K562 (cell line): ENCODE data around the gene F13A1. TPM values are rescaled to one million over a fixed set of nuclear protein-coding genes. Genes with fewer than 3 reads are reported as not detected.

Experiments used
- ATAC-seq: fragments of 200-7000 bp; cut with Tn5 transposase; 3 replicates; pipeline ENCODE4 v1.9.1; 2020; ENCODE audit warnings: moderate library complexity
- BruUV-seq: library from RNA; stranded (reverse); fragments of 400-500 nt; replicated peaks from 2 replicates; lab custom pipeline; 2021; lab: Mats Ljungman, UMichigan
- CTCF ChIA-PET: fragments of 300-600 bp; formaldehyde crosslinking; extraction: SDS; loops from one replicate; lab custom pipeline; 2021; ENCODE audit warnings: low intra/inter-chr PET ratio; lab: Yijun Ruan, JAX
- POLR2A ChIA-PET: fragments of 300-600, 350-650 bp; sonication (Branson Sonifier 250); formaldehyde crosslinking; extraction: SDS; loops from one replicate; lab custom pipeline; 2021; ENCODE audit warnings: antibody characterized with exemption, inconsistent platforms; lab: Yijun Ruan, JAX
- DNase-seq, 4 experiments: peaks; one replicate each; pipeline versions ENCODE4 v3.0.0 to v3.0.0-alpha.2; 2011 to 2018; ENCODE audit warnings: low spot score in 3 of 4, mixed read lengths in 3 of 4; ENCODE audit errors: extremely low read depth in 1 of 4
- FAIRE-seq: peaks from 2 replicates; lab custom pipeline; 2011; peaks lifted over from hg19 to GRCh38; lab: Jason Lieb, UNC
- H2AFZ ChIP-seq: 2 replicates; pipeline ENCODE4 v1.6.0; 2011; ENCODE audit warnings: low read depth, low read length, control low read depth, inconsistent platforms
- H3K27ac ChIP-seq: fragments of 200-600 bp; 3 replicates; pipeline ENCODE4 v1.8.0; 2011; ENCODE audit warnings: low read depth, mild to moderate bottlenecking, control low read depth, inconsistent platforms, low read length, moderate library complexity, mixed read lengths; ENCODE audit errors: extremely low read depth
- H3K27me3 ChIP-seq, 2 experiments: fragments of 300-600 bp in 1 of 2; 2 replicates in 1 of 2; 3 replicates in 1 of 2; pipeline versions ENCODE4 v1.6.0 to v1.8.0; 2011; ENCODE audit warnings: inconsistent platforms in 2 of 2, low read length in 2 of 2, mild to moderate bottlenecking in 1 of 2, mixed read lengths in 1 of 2, moderate library complexity in 1 of 2; ENCODE audit not compliant: control insufficient read depth in 2 of 2, insufficient read depth in 2 of 2
- H3K36me3 ChIP-seq: fragments of 300-600 bp; 3 replicates; pipeline ENCODE4 v1.8.0; 2011; ENCODE audit warnings: mild to moderate bottlenecking, low read length, inconsistent platforms; ENCODE audit not compliant: control insufficient read depth, insufficient read depth
- H3K4me1 ChIP-seq, 2 experiments: fragments of 200-600 bp in 1 of 2; replicated peaks in 1 of 2; 2 replicates in 1 of 2; 3 replicates in 1 of 2; pipeline versions ENCODE4 v1.5.1 to v1.8.0; 2011; ENCODE audit warnings: inconsistent platforms in 2 of 2, low read length in 2 of 2, mild to moderate bottlenecking in 1 of 2, mixed read lengths in 1 of 2, moderate library complexity in 1 of 2; ENCODE audit not compliant: control insufficient read depth in 2 of 2, insufficient read depth in 2 of 2
- H3K4me2 ChIP-seq: 2 replicates; pipeline ENCODE4 v1.6.1; 2011; ENCODE audit warnings: low read length, control low read depth, inconsistent platforms, mixed read lengths; ENCODE audit not compliant: insufficient read depth
- H3K4me3 ChIP-seq: fragments of 200-600 bp; sonication (generic), shearing (Covaris generic); 2 replicates; pipeline ENCODE4 v1.5.1; 2016; ENCODE audit warnings: control low read depth, inconsistent platforms
- H3K79me2 ChIP-seq: fragments of 200-600 bp; 3 replicates; pipeline ENCODE4 v1.8.0; 2011; ENCODE audit warnings: low read length, inconsistent platforms; ENCODE audit not compliant: control insufficient read depth, insufficient read depth
- H3K9ac ChIP-seq, 2 experiments: 2 replicates each; pipeline versions ENCODE4 v1.6.0 to v1.6.1; 2011; ENCODE audit warnings: low read depth in 2 of 2, low read length in 2 of 2, control low read depth in 1 of 2, inconsistent platforms in 1 of 2, mild to moderate bottlenecking in 1 of 2, mixed read lengths in 1 of 2; ENCODE audit not compliant: insufficient read depth in 1 of 2
- H3K9me1 ChIP-seq: one replicate; pipeline ENCODE4 v1.6.0; 2011; ENCODE audit warnings: inconsistent platforms, mild to moderate bottlenecking, low read length, moderate library complexity; ENCODE audit not compliant: control insufficient read depth, insufficient read depth
- H3K9me3 ChIP-seq: replicated peaks from 2 replicates; pipeline ENCODE4 v1.5.1; 2011; ENCODE audit warnings: low read depth, low read length, inconsistent platforms; ENCODE audit not compliant: control insufficient read depth, insufficient read depth
- H4K20me1 ChIP-seq: replicated peaks from 2 replicates; pipeline ENCODE4 v1.6.1; 2011; ENCODE audit warnings: low read length, inconsistent platforms, mixed read lengths; ENCODE audit not compliant: control insufficient read depth, insufficient read depth
- CUX1 ChIP-seq: fragments of 200-800 bp; sonication (Bioruptor generic); IDR thresholded peaks from 2 replicates; pipeline ENCODE4 v1.6.1; 2016; ENCODE audit warnings: missing genetic modification characterization, missing compliant biosample characterization
- FOXK2 ChIP-seq, 2 experiments: fragments of 450-650 bp; IDR thresholded peaks in 1 of 2; conservative IDR thresholded peaks in 1 of 2; 2 replicates each; pipeline ENCODE4 v1.6.1; 2016; ENCODE audit warnings: low read depth in 2 of 2, mild to moderate bottlenecking in 1 of 2
- HDGF ChIP-seq: fragments of 450-650 bp; IDR thresholded peaks from 2 replicates; pipeline ENCODE4 v1.6.1; 2016
- HEY1 ChIP-seq: fragments of 250-450 bp; sonication (Bioruptor Pico); IDR thresholded peaks from 2 replicates; pipeline ENCODE4 v1.5.0; 2020; ENCODE audit warnings: mild to moderate bottlenecking, moderate library complexity, borderline replicate concordance
- HOXB6 ChIP-seq: fragments of 250-450 bp; sonication (Bioruptor Pico); IDR thresholded peaks from 2 replicates; pipeline ENCODE4 v1.5.1; 2022; ENCODE audit warnings: mild to moderate bottlenecking, borderline replicate concordance
- MAFG ChIP-seq: fragments of 450-650 bp; conservative IDR thresholded peaks from 2 replicates; pipeline ENCODE4 v1.6.1; 2016; ENCODE audit warnings: missing genetic modification characterization, missing compliant biosample characterization
- NFYB ChIP-seq: IDR thresholded peaks from 2 replicates; pipeline ENCODE4 v1.6.1; 2011; ENCODE audit warnings: mild to moderate bottlenecking, moderate library complexity; ENCODE audit not compliant: insufficient read length; ENCODE audit errors: extremely low read depth
- NONO ChIP-seq, 2 experiments: fragments of 200-400 bp in 1 of 2; fragments of 450-650 bp in 1 of 2; formaldehyde crosslinking in 1 of 2; IDR thresholded peaks; 2 replicates each; pipeline ENCODE4 v1.6.1; 2017; ENCODE audit warnings: low read depth in 2 of 2, mild to moderate bottlenecking in 2 of 2, moderate library complexity in 2 of 2, low read length in 1 of 2
- POLR2G ChIP-seq: fragments of 200-400 bp; formaldehyde crosslinking; IDR thresholded peaks from 2 replicates; pipeline ENCODE4 v1.6.1; 2017; ENCODE audit warnings: low read depth, mild to moderate bottlenecking, antibody characterized with exemption, low read length, moderate library complexity
- PRMT5 ChIP-seq: sonication (generic); formaldehyde crosslinking; IDR thresholded peaks from 2 replicates; pipeline ENCODE4 v1.5.0; 2020; ENCODE audit warnings: missing genetic modification reagents
- PYGO2 ChIP-seq: fragments of 450-650 bp; IDR thresholded peaks from 2 replicates; pipeline ENCODE4 v1.6.1; 2016; ENCODE audit warnings: mild to moderate bottlenecking, missing genetic modification characterization, moderate library complexity, missing compliant biosample characterization
- RHOXF2B ChIP-seq: fragments of 250-450 bp; sonication (Bioruptor Pico); conservative IDR thresholded peaks from 2 replicates; pipeline ENCODE4 v1.5.1; 2021
- TEAD2 ChIP-seq: fragments of 450-650 bp; IDR thresholded peaks from 2 replicates; pipeline ENCODE4 v1.6.1; 2016; ENCODE audit warnings: missing genetic modification characterization, control low read depth, missing compliant biosample characterization
- ZBED1 ChIP-seq: IDR thresholded peaks from 2 replicates; pipeline ENCODE4 v1.6.1; 2014
- ZC3H8 ChIP-seq: fragments of 450-650 bp; IDR thresholded peaks from 2 replicates; pipeline ENCODE4 v1.6.1; 2017
- ZNF263 ChIP-seq: sonication (generic); formaldehyde crosslinking; IDR thresholded peaks from 2 replicates; pipeline ENCODE4 v1.8.0; 2022; ENCODE audit warnings: mild to moderate bottlenecking, missing genetic modification reagents, borderline replicate concordance
- ZNF324 ChIP-seq: fragments of 250-450 bp; sonication (Bioruptor Pico); IDR thresholded peaks from 2 replicates; pipeline ENCODE4 v1.4.0; 2020; ENCODE audit warnings: mild to moderate bottlenecking
- ZNF778 ChIP-seq: fragments of 450-650 bp; formaldehyde crosslinking; IDR thresholded peaks from 2 replicates; pipeline ENCODE4 v1.4.0; 2020; ENCODE audit warnings: mild to moderate bottlenecking, moderate library complexity
- WGBS: fragments of 100-300 bp; shearing (Covaris generic); methylation state at CpG from one replicate; pipeline ENCODE4 v1.1.6; 2016; ENCODE audit warnings: low coverage, mixed read lengths; ENCODE audit not compliant: insufficient coverage; ENCODE audit errors: missing lambda C conversion rate; 5-methylcytosine and 5-hydroxymethylcytosine counted together
- in situ Hi-C: fragments of 300-500 bp; cut with MboI; formaldehyde crosslinking; loops from 4 replicates; pipeline ENCODE4 v1.15.0; 2018; ENCODE audit warnings: inconsistent platforms, mixed read lengths
- intact Hi-C: fragments of 100-400 bp; cut with micrococcal nuclease; formaldehyde crosslinking; loops from 2 replicates; pipeline ENCODE4 v1.14.2; 2022
- polyA plus RNA-seq, 8 experiments: library from polyadenylated mRNA; depleted of rRNA in 4 of 8; stranded (reverse) in 5 of 8; unstranded in 3 of 8; fragments of >200 nt; fragmentation: Nextera tagmentation in 2 of 8; fragmentation: Illumina TruSeq in 1 of 8; extraction: Ambion mirVana in 2 of 8; extraction: Trizol in 1 of 8; gene quantifications; 2 replicates each; pipeline versions ENCODE4 v1.2.1 to v1.2.3, GENCODE V29; 2011 to 2014; ENCODE audit warnings: inconsistent platforms in 1 of 8, missing spikeins in 1 of 8
- total RNA-seq, 7 experiments: library from RNA; depleted of rRNA in 6 of 7; stranded (reverse); fragments of >200 nt in 6 of 7; fragmentation: Illumina TruSeq in 2 of 7; extraction: Trizol in 2 of 7; gene quantifications; 2 replicates each; pipeline versions ENCODE4 v1.2.1 to v1.2.3, GENCODE V29; 2011 to 2021; ENCODE audit warnings: low replicate concordance in 1 of 7
- TF ChIP-seq, protein P1 (sequence below): fragments of 250-450 bp; sonication (Bioruptor Pico); IDR thresholded peaks from 2 replicates; pipeline ENCODE4 v1.5.0; 2021

The F13A1 gene
- total and polyA plus RNA-seq, 9 of the 15 experiments (the other 6 are each of a cell fraction or from before 2014, with no cell fraction given), result 0.33 TPM; not detected in 8

DNA sequence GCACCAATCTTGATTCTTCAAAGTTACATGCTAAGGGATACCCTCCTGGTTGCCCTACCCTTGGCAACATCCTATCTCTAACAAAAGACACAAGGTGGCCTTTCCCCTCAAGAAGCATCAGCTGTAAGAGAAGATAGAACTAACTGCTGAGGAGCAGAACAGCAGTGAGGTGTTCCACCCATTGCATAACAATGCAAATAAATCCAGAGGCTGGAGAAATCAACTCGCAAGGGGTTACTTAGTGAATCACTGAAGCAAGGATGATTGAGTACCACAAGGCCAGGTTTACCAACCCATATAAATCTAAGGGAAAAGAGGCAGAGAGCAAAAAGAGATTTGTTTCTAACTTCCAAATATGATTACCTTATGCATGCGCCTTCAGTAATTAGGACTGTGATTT, 36.7 kb downstream of the F13A1 start:
- ATAC-seq (no peak), FAIRE-seq (no peak), DNase-seq (no peak)
- H3K9ac ChIP-seq, result no peak overlapping the region
- 3% methylated on average over 2 of the region's 2 CpGs for WGBS
- CTCF ChIA-PET, result no interaction called here
- no peaks in the 10 kb centered on the region for H4K20me1 ChIP-seq
- no peak for TF ChIP-seq NONO (IDR thresholded peaks at IDR 0.05; ENCODE audit: low read depth in 2 of 2, low read length in 1 of 2)
- TF ChIP-seq ZNF263 (CRISPR knock-in tag), result no peak
- TF ChIP-seq CUX1 (CRISPR knock-in tag), result no peak
- no peak for TF ChIP-seq MAFG (tag)
- TF ChIP-seq HDGF, result no peak
- TF ChIP-seq ZC3H8, result no peak
- TF ChIP-seq POLR2G, result no peak
- no peak for TF ChIP-seq HEY1 (CRISPR knock-in tag)
- TF ChIP-seq HOXB6 (CRISPR knock-in tag), result no peak
- no peak for TF ChIP-seq RHOXF2B (CRISPR knock-in tag)
- TF ChIP-seq NFYB, result no peak
- no peak for TF ChIP-seq ZNF324 (CRISPR knock-in tag)
- no peak for TF ChIP-seq TEAD2 (tag)
- no peak for TF ChIP-seq ZNF778 (CRISPR knock-in tag)
- TF ChIP-seq PYGO2 (tag), result no peak
- TF ChIP-seq ZBED1, result no peak
- TF ChIP-seq, protein P1, sequence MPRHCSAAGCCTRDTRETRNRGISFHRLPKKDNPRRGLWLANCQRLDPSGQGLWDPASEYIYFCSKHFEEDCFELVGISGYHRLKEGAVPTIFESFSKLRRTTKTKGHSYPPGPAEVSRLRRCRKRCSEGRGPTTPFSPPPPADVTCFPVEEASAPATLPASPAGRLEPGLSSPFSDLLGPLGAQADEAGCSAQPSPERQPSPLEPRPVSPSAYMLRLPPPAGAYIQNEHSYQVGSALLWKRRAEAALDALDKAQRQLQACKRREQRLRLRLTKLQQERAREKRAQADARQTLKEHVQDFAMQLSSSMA (CRISPR knock-in tag), result no peak
- no peak for TF ChIP-seq FOXK2 (conservative IDR thresholded peaks at IDR 0.05 in 1 of 2, IDR thresholded peaks at IDR 0.05 in 1 of 2; ENCODE audit: low read depth in 2 of 2)
- TF ChIP-seq PRMT5 (CRISPR knock-in tag), result no peak
- no peaks in the 10 kb centered on the region for H3K4me1 ChIP-seq
- no peak overlapping the region for H2AFZ ChIP-seq
- no peaks in the 10 kb centered on the region for H3K79me2 ChIP-seq
- H3K4me3 ChIP-seq, result no peak overlapping the region
- H3K27me3 ChIP-seq, result peaks cover 3 to 5% of the 10 kb centered on the region in 2 experiments; a peak in 2 of 5 replicates
- intact Hi-C loops (no loop called here), in situ Hi-C loops (no loop called here)
- no TSS peak for BruUV-seq
- no peaks in the 10 kb centered on the region for H3K9me3 ChIP-seq
- H3K36me3 ChIP-seq, result no peaks in the 10 kb centered on the region
- POLR2A ChIA-PET, result no interaction called here
- no peak overlapping the region for H3K4me2 ChIP-seq
- H3K9me1 ChIP-seq, result no peaks in the 10 kb centered on the region
- no peak overlapping the region for H3K27ac ChIP-seq
